ENCODE data around the gene ABCB8.

ABCB8 gene

DNA sequence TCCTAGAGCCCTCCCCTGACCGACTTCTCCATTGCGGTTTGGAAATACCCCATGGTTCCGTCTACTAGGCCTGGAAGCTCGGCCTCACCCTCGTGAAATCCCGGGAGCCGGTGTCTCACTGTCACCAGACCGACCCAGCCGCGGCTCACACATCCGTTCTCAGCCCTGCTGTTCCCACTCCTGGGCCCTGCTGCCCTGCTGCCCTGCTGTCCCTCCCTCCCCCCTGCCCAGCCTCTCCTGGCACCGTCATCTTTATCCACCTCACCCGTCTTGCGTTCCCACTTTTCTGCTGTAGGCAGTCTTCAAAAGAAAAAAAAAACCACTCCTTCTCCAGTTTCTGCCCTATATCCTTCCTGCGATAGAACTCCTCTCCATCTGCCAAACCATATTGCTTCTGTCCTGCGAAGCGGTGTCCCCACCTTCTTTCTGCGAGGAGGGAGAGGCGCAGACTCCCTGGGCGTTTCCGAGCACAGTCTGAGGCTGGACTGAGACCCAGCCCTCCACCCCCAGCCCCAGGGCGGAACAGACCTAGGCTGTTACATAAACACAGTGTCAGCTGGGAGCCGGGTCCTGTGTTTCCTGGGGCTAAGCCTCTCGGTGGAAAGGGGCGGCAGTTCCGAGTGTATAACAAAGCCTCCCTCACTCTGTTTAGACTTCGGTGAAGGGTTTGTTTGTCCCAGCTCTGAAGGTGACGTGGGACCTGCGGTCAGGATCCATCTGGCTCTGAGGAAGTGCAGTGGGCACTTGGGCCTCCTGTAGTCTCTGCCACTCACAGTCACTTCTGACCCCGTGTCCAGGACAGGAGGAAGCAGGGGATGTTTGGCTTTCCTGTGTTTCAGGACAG lies 60.8 kb downstream of the ABCB8 start:
- DNase-seq = peak; percentile 77

DNA sequence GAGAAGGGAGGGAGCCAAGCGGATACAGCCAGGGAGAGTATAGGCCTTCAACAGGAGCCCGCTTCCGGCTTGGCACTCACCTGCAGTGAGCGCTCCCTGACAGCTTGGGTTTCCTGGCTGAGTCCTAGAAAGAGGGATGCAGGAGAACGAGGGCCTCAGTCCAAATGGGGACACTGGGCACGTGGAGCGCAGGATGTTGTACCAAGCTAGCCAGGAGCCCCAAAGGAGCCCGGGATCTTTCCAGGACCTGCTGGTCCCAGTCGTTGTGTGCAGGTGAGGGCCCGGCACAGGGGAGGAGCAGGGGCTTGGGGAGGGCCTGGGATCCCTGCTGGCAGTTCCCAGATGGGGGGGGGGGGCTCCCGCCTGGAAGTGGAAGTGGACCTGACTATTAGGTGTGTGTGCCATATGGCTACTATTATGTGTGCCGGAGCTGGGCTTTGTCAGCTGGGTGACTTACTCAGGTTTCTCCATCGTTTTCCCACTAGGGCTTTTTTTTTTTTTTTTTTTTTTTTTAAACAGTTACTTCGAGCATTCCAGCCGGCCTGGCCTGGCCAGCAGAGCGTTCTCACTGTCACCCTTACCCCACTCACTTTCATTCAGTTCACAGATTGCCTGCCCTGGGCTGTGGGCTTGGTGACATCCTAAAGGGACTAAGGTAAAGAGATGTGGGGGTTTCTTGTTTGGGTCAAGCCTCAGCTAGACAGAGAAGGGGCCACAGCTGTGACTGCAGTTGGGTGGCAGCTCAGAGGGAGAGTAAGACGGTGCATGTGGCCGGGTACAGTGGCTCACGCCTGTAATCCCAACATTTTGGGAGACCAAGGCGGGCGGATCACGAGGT lies 61.9 kb downstream of the ABCB8 start:
- no peak for DNase-seq

DNA sequence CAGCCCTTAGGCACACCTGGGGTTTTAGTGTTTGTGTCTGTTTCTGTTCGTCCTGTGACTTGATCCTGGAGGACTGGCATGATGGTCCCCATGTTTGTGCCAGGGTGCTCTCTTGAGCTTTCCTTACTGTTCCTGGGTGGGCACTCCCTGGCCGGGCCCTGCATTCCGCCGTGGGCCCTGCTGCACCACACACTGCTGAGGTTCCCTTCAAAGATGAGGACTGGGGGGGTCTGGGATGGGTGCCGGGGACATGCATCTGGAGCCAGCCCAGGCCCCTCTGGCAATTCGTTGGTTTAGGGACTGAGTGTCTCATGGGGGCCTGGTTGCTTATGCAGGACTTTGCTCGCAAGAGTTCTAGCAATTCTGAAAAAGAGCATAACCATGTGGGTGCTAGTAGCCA lies 62.8 kb downstream of the ABCB8 start:
- no peak for DNase-seq

DNA sequence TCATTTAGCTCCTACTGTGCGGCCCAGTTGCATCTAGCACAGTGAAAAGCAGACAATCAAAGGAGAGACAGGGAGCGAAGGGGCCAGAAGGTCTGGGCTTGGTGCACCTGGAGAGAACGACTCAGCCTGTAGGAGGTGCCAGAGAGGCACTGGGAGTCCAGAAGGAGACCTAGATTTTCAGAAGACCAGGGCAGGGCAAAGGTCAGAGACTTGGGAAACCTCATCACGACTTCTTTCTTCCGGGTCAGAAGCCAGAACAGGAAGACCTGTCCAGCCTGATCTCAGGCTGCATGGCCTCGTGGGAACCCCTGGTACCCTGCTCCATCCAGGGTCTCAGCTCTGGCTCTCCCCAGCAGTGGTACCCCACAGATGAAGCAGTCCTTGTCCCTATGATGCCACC lies 63.2 kb downstream of the ABCB8 start:
- DNase-seq = no peak

- DNase-seq = no peak
Observed at GRCh38 chr7:151091988-151092387, 63.7 kb downstream of the ABCB8 start.

DNA sequence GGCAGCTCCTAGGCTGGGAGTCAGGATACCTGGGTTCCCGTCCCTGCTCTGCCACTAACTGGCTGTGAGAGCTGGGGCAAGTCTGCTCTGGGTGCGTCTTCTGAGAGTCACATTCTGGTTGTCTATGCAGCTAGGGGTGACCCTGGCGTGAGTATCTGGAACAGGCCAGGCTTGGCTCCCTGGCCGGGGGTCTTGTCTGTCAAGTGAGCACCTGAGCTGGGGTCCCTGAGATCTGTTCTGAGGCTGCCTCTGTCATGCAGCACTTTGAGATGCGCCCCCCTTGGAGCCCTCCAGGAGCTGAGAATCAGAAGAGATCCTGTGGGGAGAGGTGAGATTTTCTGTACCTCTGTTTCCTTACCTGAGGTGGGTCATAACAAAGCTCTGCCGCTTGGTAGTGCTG lies 65.5 kb downstream of the ABCB8 start:
- no peak for DNase-seq

- no peak for DNase-seq
Observed at GRCh38 chr7:151094675-151095074, 66.4 kb downstream of the ABCB8 start.

GRCh38 chr7:151095123-151095797 lies 67.0 kb downstream of the ABCB8 start:
- DNase-seq = no peak

DNA sequence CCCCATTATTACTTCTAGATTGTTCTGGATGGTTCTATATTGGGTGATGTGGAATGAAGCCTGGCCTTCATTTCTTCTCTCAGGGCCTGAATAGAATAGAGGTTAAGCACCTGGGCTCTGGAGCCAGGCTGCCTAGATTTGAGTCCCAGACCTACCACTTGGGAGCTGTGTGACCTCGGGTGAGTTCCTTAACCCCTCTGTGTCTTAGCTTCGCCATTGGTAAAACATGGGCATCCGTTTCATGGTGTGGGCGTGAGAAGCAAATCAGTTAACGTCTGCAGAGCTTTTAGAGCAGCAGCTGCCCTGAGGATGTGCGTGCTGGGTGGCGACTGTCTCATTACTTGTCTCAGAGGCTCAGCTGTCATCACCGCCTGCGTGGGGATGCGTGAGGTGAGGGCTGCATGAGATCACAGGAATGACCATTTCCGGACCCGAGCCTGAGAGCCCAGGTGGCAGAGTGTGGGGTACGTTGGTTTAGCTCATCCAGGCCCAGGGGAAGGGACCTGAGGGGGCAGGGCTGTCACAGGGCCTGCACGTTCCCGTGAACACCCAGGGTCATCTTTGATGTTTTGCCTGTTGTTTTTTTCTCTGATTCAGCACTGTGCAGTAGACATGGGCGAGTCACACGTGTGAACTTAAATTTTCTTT lies 67.7 kb downstream of the ABCB8 start:
- DNase-seq = no peak
